Adrenal gland (tissue), 12 donors: Measurements from ENCODE around the gene SPAG17. TPM values are rescaled to one million over a fixed set of nuclear protein-coding genes. Genes with fewer than 3 reads are reported as not detected.

Experiments
- DNase-seq, 7 donors: peaks; one replicate each; pipeline ENCODE4 v3.0.0-alpha.2; 2019 to 2020
- H3K27ac ChIP-seq, 5 donors: fragments of 200-600 bp; sonication (generic) in 4 of 5; 1 replicate in 3 of 5; 2 replicates in 2 of 5; pipeline versions ENCODE4 v1.5.1 to v1.8.0; 2016 to 2020; ENCODE audit warnings: mild to moderate bottlenecking in 1 of 5
- H3K27me3 ChIP-seq: fragments of 200-600 bp; 2 replicates; pipeline ENCODE4 v1.8.0; 2021
- H3K36me3 ChIP-seq, 2 donors: fragments of 200-600 bp; replicated peaks in 1 of 2; 1 replicate in 1 of 2; 2 replicates in 1 of 2; pipeline versions ENCODE4 v1.5.1 to v1.8.0; 2018 to 2022
- H3K4me1 ChIP-seq, 2 donors: fragments of 200-600 bp; replicated peaks in 1 of 2; 1 replicate in 1 of 2; 2 replicates in 1 of 2; pipeline versions ENCODE4 v1.5.1 to v1.8.0; 2018 to 2021
- H3K4me3 ChIP-seq, 4 donors: fragments of 200-600 bp; sonication (generic) in 3 of 4; one replicate each; pipeline ENCODE4 v1.5.1; 2016 to 2018
- H3K9me3 ChIP-seq, 3 donors: fragments of 200-600 bp; sonication (generic) in 1 of 3; replicated peaks in 1 of 3; 1 replicate in 2 of 3; 2 replicates in 1 of 3; pipeline versions ENCODE4 v1.5.1 to v1.8.0; 2016 to 2021
- POLR2A ChIP-seq, 2 donors: fragments of 450-650 bp; IDR thresholded peaks; one replicate each; pipeline ENCODE4 v1.6.1; 2017; ENCODE audit warnings: antibody characterized with exemption in 2 of 2, mild to moderate bottlenecking in 2 of 2, moderate library complexity in 1 of 2
- WGBS, 4 donors: extraction: QIAGEN DNeasy Blood & Tissue Kit in 2 of 4; methylation state at CpG; one replicate each; pipeline versions ENCODE4 v1.1.5 to v1.1.7; 2013 to 2017; 5-methylcytosine and 5-hydroxymethylcytosine counted together
- intact Hi-C, 2 donors: fragments of 100-400 bp; cut with DNase I; formaldehyde crosslinking; loops; one replicate each; pipeline versions ENCODE4 v1.14.1 to v1.15.0; 2022 to 2023
- polyA plus RNA-seq, 3 donors: library from polyadenylated mRNA; stranded (reverse); fragments of 200-250 nt in 2 of 3; fragments of 350-450 nt in 1 of 3; fragmentation: Illumina TruSeq in 1 of 3; extraction: RNeasy Lipid Tissue Mini Kit (QIAGEN cat#74804) in 1 of 3; gene quantifications; one replicate each; pipeline ENCODE4 v1.2.3, GENCODE V29; 2013 to 2014
- total RNA-seq, 9 donors: library from RNA; depleted of rRNA in 4 of 9; stranded (reverse); fragments of >200 nt in 4 of 9; fragments of 120-200 nt in 1 of 9; fragmentation: NEBNext Ultra II Directional in 1 of 9; extraction: Animal tissue kit (Norgen Biotek cat#: 25700) in 1 of 9; gene quantifications; one replicate each; pipeline versions ENCODE4 v1.1.0 to v1.2.4, GENCODE V29; 2013 to 2023
- TF ChIP-seq, protein P1 (sequence below), 6 experiments: fragments of 450-650 bp in 4 of 6; fragments of 200-600 bp in 2 of 6; sonication (generic) in 1 of 6; IDR thresholded peaks; 1 replicate in 5 of 6; 2 replicates in 1 of 6; pipeline versions ENCODE4 v1.5.1 to v1.8.0; 2016 to 2021; ENCODE audit warnings: antibody characterized with exemption in 6 of 6, mild to moderate bottlenecking in 2 of 6, moderate library complexity in 1 of 6
- donor health status: healthy with polysubstance abuse.
- donor health status: Bipolar disorder and iron deficiency.
- donor health status: DM: yes; HTN: yes; CAD: no.
- donor health status: DM: no; HTN: no; CAD: no.
- donor health status: DM: no; HTN: no; CAD: no.
- donor health status: DM: yes; HTN: yes; CAD: no.

The SPAG17 gene
- total and polyA plus RNA-seq, 12 donors, result 0.07 to 2.2 (median 0.57) TPM; not detected in 1

DNA sequence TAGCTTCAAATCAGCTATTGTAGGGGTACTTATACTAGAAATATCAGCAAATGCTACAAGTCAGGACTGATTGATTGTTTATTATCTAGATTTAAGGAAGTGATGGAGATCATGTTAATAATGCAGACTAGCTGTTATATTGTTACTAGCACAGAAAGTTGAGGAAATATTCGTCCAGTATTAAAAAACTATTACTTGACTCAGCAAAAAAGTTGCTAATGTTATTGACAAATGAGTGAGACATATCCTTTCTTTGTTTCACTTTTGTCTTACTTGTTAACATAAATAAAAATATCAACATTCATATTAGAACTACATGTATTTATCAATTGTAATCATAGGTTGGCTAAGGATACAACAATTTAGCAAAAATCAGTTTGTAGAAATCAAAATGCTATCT, 141.4 kb downstream of the SPAG17 start:
- WGBS, 4 donors, result 46 to 71% (median 54%) methylated on average over 1 of the region's 1 CpG
- Histone ChIP-seq H3K9me3 (no peaks in the 10 kb centered on the region), H3K36me3 (no peaks in the 10 kb centered on the region), H3K4me1 (no peaks in the 10 kb centered on the region), H3K4me3 (no peak overlapping the region), H3K27ac (no peak overlapping the region), H3K27me3 (no peaks in the 10 kb centered on the region)
- intact Hi-C loops, result no loop called here
- DNase-seq, result no peak
- no peak for TF ChIP-seq POLR2A (IDR thresholded peaks at IDR 0.05)
- TF ChIP-seq, protein P1, sequence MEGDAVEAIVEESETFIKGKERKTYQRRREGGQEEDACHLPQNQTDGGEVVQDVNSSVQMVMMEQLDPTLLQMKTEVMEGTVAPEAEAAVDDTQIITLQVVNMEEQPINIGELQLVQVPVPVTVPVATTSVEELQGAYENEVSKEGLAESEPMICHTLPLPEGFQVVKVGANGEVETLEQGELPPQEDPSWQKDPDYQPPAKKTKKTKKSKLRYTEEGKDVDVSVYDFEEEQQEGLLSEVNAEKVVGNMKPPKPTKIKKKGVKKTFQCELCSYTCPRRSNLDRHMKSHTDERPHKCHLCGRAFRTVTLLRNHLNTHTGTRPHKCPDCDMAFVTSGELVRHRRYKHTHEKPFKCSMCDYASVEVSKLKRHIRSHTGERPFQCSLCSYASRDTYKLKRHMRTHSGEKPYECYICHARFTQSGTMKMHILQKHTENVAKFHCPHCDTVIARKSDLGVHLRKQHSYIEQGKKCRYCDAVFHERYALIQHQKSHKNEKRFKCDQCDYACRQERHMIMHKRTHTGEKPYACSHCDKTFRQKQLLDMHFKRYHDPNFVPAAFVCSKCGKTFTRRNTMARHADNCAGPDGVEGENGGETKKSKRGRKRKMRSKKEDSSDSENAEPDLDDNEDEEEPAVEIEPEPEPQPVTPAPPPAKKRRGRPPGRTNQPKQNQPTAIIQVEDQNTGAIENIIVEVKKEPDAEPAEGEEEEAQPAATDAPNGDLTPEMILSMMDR (IDR thresholded peaks at IDR 0.05), result no peak

DNA sequence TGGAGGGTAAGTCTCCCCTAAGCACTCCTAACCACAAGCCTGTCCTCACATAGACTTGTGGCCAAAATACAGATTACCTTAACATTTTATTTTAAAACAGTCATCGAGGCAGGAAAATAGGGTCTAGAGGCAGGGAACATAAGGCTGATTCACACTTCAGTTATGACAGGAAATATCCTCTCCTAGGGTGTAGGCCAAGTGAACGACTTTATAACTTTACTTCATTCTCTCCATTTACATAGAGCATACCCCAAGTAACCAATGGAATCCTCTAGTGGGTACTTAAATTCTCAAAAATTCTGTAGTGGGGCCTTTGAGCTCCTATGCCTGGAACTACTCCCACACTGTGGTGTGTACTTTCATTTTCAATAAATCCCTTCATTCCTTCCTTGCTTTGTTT, 142.5 kb downstream of the SPAG17 start:
- DNase-seq, result no peak
- Histone ChIP-seq H3K36me3 (no peaks in the 10 kb centered on the region), H3K4me3 (no peak overlapping the region), H3K27ac (no peak overlapping the region), H3K27me3 (no peaks in the 10 kb centered on the region), H3K9me3 (no peaks in the 10 kb centered on the region), H3K4me1 (no peaks in the 10 kb centered on the region)
- no peak for TF ChIP-seq POLR2A (IDR thresholded peaks at IDR 0.05)
- TF ChIP-seq, protein P1 (IDR thresholded peaks at IDR 0.05), result no peak
- intact Hi-C loops, result no loop called here
- WGBS, 4 donors, result 59 to 70% (median 65%) methylated on average over 2 of the region's 2 CpGs

DNA sequence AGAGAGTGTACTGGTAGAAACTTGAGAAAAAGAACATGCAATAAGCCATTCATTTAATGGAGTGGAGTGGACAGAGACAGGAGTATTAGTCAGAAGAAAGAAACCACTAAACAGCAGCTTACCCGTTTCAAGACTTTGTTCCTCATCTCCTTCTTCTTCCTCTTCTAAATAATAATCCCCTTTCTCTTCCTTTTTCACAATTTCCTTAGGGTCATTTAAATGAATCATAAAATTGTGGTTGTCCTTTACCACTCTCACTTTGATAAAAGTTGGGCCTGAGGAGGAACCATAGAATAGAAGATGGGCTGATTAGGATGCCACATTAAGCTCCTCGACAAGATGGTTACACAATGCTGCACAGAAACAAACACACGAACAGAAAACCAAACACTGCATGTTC, 145.9 kb downstream of the SPAG17 start:
- no peaks in the 10 kb centered on the region for H3K4me1 ChIP-seq
- H3K36me3 ChIP-seq, result no peaks in the 10 kb centered on the region
- no peak for TF ChIP-seq POLR2A (IDR thresholded peaks at IDR 0.05)
- TF ChIP-seq, protein P1 (IDR thresholded peaks at IDR 0.05), result no peak
- H3K4me3 ChIP-seq, result no peak overlapping the region
- DNase-seq, result no peak
- intact Hi-C loops, result no loop called here
- H3K27me3 ChIP-seq, result no peaks in the 10 kb centered on the region
- H3K27ac ChIP-seq, result no peak overlapping the region
- no peaks in the 10 kb centered on the region for H3K9me3 ChIP-seq
- WGBS, 4 donors, result 55 to 65% (median 61%) methylated on average over 3 of the region's 3 CpGs

GRCh38 chr1:118032883-118033282, 152.1 kb downstream of the SPAG17 start:
- no peaks in the 10 kb centered on the region for H3K27me3 ChIP-seq
- no peaks in the 10 kb centered on the region for H3K9me3 ChIP-seq
- H3K27ac ChIP-seq, result no peak overlapping the region
- no peak for TF ChIP-seq POLR2A (IDR thresholded peaks at IDR 0.05)
- TF ChIP-seq, protein P1 (IDR thresholded peaks at IDR 0.05), result no peak
- intact Hi-C loops, result no loop called here
- no peaks in the 10 kb centered on the region for H3K36me3 ChIP-seq
- WGBS, 4 donors, result 50 to 78% (median 55%) methylated on average over 1 of the region's 1 CpG
- H3K4me3 ChIP-seq, result no peak overlapping the region
- no peaks in the 10 kb centered on the region for H3K4me1 ChIP-seq
- no peak for DNase-seq
